A549 treated with dexamethasone at 1 μM for 4 hours (cell line): ENCODE results near the gene CTTNBP2NL. TPM values are rescaled to one million over a fixed set of nuclear protein-coding genes. Genes with fewer than 3 reads are reported as not detected.

ENCODE experiments used
- total RNA-seq: library from RNA; stranded (reverse); fragments of 200-300 nt; extraction: Qiagen RNA extraction; gene quantifications from 5 replicates; pipeline ENCODE4 v1.2.3, GENCODE V29; 2022

Gene CTTNBP2NL, protein sequence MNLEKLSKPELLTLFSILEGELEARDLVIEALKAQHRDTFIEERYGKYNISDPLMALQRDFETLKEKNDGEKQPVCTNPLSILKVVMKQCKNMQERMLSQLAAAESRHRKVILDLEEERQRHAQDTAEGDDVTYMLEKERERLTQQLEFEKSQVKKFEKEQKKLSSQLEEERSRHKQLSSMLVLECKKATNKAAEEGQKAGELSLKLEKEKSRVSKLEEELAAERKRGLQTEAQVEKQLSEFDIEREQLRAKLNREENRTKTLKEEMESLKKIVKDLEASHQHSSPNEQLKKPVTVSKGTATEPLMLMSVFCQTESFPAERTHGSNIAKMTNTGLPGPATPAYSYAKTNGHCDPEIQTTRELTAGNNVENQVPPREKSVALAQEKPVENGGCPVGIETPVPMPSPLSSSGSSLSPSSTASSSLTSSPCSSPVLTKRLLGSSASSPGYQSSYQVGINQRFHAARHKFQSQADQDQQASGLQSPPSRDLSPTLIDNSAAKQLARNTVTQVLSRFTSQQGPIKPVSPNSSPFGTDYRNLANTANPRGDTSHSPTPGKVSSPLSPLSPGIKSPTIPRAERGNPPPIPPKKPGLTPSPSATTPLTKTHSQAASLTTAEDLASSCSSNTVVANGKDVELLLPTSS
- total RNA-seq: 6.2 to 8.6 TPM (median 7.5 TPM) in 5 replicates

DNA sequence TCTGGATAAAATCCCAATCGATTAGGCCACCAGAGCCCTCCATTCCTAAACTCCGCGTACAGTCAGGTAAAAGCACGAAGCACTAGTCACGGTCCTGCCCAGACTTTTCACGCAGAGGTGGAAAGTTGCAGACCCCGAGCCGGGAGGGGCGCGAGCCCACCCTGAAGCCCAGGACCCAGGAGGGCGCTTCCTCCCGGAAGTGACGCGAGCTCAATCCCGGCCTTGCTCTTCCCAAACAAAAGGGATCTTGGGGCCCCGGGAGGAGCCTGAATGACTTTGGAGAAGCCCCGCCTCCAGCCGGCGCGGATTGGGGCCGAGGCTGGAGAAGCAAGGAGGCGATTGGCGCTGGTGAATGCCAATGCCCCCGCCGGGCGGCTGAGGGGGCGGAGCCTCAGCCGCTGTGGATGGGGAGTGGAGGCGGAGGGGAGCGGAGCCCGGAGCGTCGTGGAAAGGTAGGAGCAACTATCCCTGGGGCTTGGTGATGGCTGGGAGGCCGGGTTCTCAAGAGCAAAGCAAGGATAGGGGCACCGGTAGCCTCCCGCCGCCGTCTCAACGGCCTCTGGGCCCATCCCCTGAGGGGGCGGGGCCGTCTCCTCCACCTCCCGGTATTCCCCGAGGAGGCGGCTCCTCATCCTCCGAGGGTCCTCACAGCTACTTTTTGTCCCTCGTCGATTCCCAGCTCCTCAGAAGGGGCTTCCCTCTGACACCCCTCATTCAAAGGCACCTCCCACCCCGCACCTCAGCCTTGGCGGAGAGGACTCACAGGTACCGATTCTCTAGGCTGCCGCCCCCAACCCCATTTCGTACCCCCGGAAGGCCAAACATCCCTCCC is at the start of gene CTTNBP2NL:
Gene CTTNBP2NL (plus strand): TSS at position 394 of the 832 bp plus-strand sequence. CDS start 19,952 bp downstream, outside the sequence.

DNA sequence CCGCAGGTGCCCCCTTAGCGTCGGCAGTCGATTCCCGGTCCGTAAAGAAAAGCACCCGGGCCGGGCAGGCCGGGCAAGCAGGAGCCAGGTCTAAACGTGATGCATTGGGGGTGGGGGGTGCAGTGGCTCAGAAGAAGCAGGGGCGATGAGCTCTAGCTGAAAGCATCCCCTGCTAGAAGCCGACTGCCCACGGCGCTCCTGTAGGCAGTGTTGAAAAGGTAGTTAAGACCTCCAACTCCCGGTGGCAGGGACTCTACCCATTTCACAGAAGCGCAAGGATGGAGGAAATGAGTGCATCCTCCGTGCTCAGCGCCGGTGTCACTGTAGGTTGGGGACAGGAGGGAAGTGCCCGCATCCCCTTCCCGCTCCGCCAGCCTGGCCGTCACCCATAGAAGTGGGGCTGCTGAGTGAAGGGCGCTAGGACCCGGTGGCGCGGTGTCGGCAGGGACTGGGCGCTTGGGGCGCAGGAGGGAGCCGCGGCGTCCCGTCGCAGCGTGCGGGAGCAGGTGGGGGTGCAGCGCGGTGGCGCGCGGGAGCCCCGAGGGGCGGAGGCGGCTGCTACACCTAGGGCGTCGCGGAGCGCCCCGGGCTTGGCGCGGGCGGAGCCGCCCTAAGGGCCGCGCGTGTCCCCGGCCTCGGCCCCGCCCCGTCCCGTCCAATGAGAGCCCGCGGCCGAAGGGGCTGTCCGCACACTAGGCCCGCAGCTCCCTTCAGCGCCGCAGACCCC is 112.4 kb downstream of the CTTNBP2NL start, which contains the start of gene WNT2B:
Gene WNT2B (plus strand): TSS at position 688 of the 727 bp plus-strand sequence. CDS start 298 bp downstream, outside the sequence.

Other genes with a start within 250 kb of the CTTNBP2NL start
- gene WNT2B, start 112.8 kb downstream of the CTTNBP2NL start, total RNA-seq: 0.19 to 0.33 TPM (median 0.21 TPM) in 5 replicates
- 8.3 to 14.7 TPM (median 12.0 TPM) in 5 replicates for gene ST7L, start 222.9 kb downstream of the CTTNBP2NL start, total RNA-seq
- 63.7 to 74.5 TPM (median 66.5 TPM) in 5 replicates for gene CAPZA1, start 223.6 kb downstream of the CTTNBP2NL start, total RNA-seq